Measurements from ENCODE around the gene AP3M1.

AP3M1 gene

GRCh38 chr10:74150204-74150989, at the start of gene AP3M1 (continued):
- no peak for TF ChIP-seq ZNF23 (tag by site-specific recombination; IDR thresholded peaks at IDR 0.05; ENCODE audit: borderline replicate concordance)
- TF ChIP-seq ZNF701 (tag by site-specific recombination; IDR thresholded peaks at IDR 0.05) = no peak
- no peak for TF ChIP-seq ZNF148 (tag by site-specific recombination; IDR thresholded peaks at IDR 0.05; ENCODE audit: borderline replicate concordance)
- no peak for TF ChIP-seq ZNF560 (tag by site-specific recombination; IDR thresholded peaks at IDR 0.05; ENCODE audit: borderline replicate concordance)
- no peak for TF ChIP-seq ZNF223 (tag by site-specific recombination; IDR thresholded peaks at IDR 0.05)
- no peak for TF ChIP-seq BCL11B (tag by site-specific recombination; IDR thresholded peaks at IDR 0.05; ENCODE audit: low read depth)
- no peak for TF ChIP-seq HIC1 (tag by site-specific recombination; IDR thresholded peaks at IDR 0.05)
- TF ChIP-seq ZNF26 (tag by site-specific recombination; IDR thresholded peaks at IDR 0.05) = no peak
- no peak for TF ChIP-seq KLF16 (tag by site-specific recombination; IDR thresholded peaks at IDR 0.05)
- TF ChIP-seq OSR2 (tag by site-specific recombination; IDR thresholded peaks at IDR 0.05) = no peak
- TF ChIP-seq ZNF175 (tag by site-specific recombination; IDR thresholded peaks at IDR 0.05) = no peak
- TF ChIP-seq ZEB2 (tag by site-specific recombination; IDR thresholded peaks at IDR 0.05) = peak; percentile 42
- TF ChIP-seq ATF2 (tag by site-specific recombination; IDR thresholded peaks at IDR 0.05; ENCODE audit: low read depth) = no peak
- no peak for TF ChIP-seq ZNF791 (tag by site-specific recombination; IDR thresholded peaks at IDR 0.05)
- no peak for TF ChIP-seq ZNF221 (tag by site-specific recombination; IDR thresholded peaks at IDR 0.05; ENCODE audit: borderline replicate concordance)
- TF ChIP-seq GLI4 (tag by site-specific recombination; IDR thresholded peaks at IDR 0.05) = no peak
- TF ChIP-seq, protein P1, sequence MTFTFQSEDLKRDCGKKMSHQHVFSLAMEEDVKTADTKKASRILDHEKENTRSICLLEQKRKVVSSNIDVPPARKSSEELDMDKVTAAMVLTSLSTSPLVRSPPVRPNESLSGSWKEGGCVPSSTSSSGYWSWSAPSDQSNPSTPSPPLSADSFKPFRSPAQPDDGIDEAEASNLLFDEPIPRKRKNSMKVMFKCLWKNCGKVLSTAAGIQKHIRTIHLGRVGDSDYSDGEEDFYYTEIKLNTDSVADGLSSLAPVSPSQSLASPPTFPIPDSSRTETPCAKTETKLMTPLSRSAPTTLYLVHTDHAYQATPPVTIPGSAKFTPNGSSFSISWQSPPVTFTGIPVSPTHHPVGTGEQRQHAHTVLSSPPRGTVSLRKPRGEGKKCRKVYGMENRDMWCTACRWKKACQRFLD (tag by site-specific recombination; IDR thresholded peaks at IDR 0.05) = no peak
- TF ChIP-seq ZNF747 (tag by site-specific recombination; IDR thresholded peaks at IDR 0.05) = no peak
- no peak for TF ChIP-seq ZNF366 (tag by site-specific recombination; conservative IDR thresholded peaks at IDR 0.05)
- TF ChIP-seq ZNF112 (tag by site-specific recombination; IDR thresholded peaks at IDR 0.05) = no peak
- TF ChIP-seq, protein P2, sequence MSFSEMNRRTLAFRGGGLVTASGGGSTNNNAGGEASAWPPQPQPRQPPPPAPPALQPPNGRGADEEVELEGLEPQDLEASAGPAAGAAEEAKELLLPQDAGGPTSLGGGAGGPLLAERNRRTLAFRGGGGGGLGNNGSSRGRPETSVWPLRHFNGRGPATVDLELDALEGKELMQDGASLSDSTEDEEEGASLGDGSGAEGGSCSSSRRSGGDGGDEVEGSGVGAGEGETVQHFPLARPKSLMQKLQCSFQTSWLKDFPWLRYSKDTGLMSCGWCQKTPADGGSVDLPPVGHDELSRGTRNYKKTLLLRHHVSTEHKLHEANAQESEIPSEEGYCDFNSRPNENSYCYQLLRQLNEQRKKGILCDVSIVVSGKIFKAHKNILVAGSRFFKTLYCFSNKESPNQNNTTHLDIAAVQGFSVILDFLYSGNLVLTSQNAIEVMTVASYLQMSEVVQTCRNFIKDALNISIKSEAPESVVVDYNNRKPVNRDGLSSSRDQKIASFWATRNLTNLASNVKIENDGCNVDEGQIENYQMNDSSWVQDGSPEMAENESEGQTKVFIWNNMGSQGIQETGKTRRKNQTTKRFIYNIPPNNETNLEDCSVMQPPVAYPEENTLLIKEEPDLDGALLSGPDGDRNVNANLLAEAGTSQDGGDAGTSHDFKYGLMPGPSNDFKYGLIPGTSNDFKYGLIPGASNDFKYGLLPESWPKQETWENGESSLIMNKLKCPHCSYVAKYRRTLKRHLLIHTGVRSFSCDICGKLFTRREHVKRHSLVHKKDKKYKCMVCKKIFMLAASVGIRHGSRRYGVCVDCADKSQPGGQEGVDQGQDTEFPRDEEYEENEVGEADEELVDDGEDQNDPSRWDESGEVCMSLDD (tag by site-specific recombination; IDR thresholded peaks at IDR 0.05) = no peak
- TF ChIP-seq ZNF341 (tag by site-specific recombination; IDR thresholded peaks at IDR 0.05; ENCODE audit: low read depth) = peak; percentile 100
- TF ChIP-seq, protein P3, sequence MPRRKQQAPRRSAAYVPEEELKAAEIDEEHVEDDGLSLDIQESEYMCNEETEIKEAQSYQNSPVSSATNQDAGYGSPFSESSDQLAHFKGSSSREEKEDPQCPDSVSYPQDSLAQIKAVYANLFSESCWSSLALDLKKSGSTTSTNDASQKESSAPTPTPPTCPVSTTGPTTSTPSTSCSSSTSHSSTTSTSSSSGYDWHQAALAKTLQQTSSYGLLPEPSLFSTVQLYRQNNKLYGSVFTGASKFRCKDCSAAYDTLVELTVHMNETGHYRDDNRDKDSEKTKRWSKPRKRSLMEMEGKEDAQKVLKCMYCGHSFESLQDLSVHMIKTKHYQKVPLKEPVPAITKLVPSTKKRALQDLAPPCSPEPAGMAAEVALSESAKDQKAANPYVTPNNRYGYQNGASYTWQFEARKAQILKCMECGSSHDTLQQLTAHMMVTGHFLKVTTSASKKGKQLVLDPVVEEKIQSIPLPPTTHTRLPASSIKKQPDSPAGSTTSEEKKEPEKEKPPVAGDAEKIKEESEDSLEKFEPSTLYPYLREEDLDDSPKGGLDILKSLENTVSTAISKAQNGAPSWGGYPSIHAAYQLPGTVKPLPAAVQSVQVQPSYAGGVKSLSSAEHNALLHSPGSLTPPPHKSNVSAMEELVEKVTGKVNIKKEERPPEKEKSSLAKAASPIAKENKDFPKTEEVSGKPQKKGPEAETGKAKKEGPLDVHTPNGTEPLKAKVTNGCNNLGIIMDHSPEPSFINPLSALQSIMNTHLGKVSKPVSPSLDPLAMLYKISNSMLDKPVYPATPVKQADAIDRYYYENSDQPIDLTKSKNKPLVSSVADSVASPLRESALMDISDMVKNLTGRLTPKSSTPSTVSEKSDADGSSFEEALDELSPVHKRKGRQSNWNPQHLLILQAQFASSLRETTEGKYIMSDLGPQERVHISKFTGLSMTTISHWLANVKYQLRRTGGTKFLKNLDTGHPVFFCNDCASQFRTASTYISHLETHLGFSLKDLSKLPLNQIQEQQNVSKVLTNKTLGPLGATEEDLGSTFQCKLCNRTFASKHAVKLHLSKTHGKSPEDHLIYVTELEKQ (tag by site-specific recombination; IDR thresholded peaks at IDR 0.05; ENCODE audit: borderline replicate concordance) = 0 out of 2 replicates have a peak, but pooled peaks have one; percentile 26
- TF ChIP-seq ZNF174 (tag by site-specific recombination; IDR thresholded peaks at IDR 0.05) = no peak
